Retinal pigment epithelial cell (primary cell): ENCODE results near the gene GRIK5.
A peak's percentile ranks its signal among the peaks of the same experiment; 100 is the strongest.

Experiments
- DNase-seq: peaks from one replicate; pipeline ENCODE4 v3.0.0-alpha.2; 2010; ENCODE audit warnings: low read depth
- H3K4me3 ChIP-seq: 2 replicates; pipeline ENCODE4 v1.5.1; 2011; ENCODE audit warnings: mild to moderate bottlenecking, low read length, control low read depth, moderate library complexity
- CTCF ChIP-seq: conservative IDR thresholded peaks from 2 replicates; pipeline ENCODE4 v1.5.1; 2011; ENCODE audit warnings: low read depth, low read length, control low read depth, inconsistent platforms

Gene GRIK5

GRCh38 chr19:42095814-42096230 lies 25.8 kb upstream of the GRIK5 start:
- no peak for TF ChIP-seq CTCF
- H3K4me3 ChIP-seq: peak overlapping the region; percentile 14
- no peak for DNase-seq

GRCh38 chr19:42095142-42095813 lies 25.3 kb upstream of the GRIK5 start:
- H3K4me3 ChIP-seq: no peak overlapping the region
- no peak for TF ChIP-seq CTCF
- no peak for DNase-seq

GRCh38 chr19:42093926-42094325 lies 23.9 kb upstream of the GRIK5 start:
- no peak overlapping the region for H3K4me3 ChIP-seq
- DNase-seq: no peak
- TF ChIP-seq CTCF: no peak

GRCh38 chr19:42093505-42093904 lies 23.5 kb upstream of the GRIK5 start:
- no peak overlapping the region for H3K4me3 ChIP-seq
- TF ChIP-seq CTCF: no peak
- no peak for DNase-seq

GRCh38 chr19:42092350-42092749 lies 22.3 kb upstream of the GRIK5 start:
- H3K4me3 ChIP-seq: no peak overlapping the region
- no peak for DNase-seq
- TF ChIP-seq CTCF: peak; percentile 65

- DNase-seq: no peak
- no peak overlapping the region for H3K4me3 ChIP-seq
- no peak for TF ChIP-seq CTCF
Measured at GRCh38 chr19:42091742-42092141, 21.7 kb upstream of the GRIK5 start.

- TF ChIP-seq CTCF: no peak
- no peak for DNase-seq
- no peak overlapping the region for H3K4me3 ChIP-seq
Measured at GRCh38 chr19:42091300-42091699, 21.3 kb upstream of the GRIK5 start.
